Measurements from ENCODE around the gene FBXW9.

The FBXW9 gene

DNA sequence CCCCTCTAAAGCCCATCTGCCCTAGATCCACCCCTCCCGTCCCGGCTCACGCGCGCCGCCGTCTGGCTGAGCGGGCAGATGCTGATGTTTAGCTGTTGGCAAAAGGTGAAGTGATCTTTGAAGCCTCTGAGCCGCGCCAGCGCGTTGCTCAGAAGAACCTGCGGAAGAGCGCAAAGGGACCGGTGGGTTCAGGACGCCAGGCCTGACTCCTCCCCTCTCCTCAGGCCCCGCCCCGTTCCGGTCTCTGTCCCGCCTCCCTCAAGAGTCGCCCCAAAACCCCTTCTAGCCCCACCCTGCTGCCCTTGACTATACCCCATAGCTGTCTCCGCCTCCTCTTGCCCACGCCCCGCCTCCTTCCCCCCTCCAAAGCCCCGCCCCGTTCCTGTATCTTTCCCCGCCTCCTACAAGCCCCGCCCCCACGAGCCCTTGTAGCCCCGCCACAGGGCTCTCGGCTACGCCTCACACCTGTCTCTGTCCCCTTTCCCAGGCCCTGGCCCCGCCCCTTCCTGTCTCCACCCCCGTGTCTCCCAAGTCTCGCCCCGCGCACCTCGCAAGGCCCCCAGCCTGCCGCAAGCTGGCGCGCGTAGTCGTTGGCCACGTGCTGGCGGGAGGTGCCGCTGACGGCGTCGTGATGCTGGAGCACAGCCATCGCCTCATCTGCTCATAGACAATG is 39.4 kb downstream of the FBXW9 start:
- ChIA-PET POLR2A (no interaction called here), CTCF (no interaction called here)

GRCh38 chr19:12655546-12655945 is 40.9 kb downstream of the FBXW9 start:
- DNase-seq (ENCODE audit: extremely low spot score): no peak
- ChIA-PET CTCF (no interaction called here), POLR2A (interaction anchor here (1.2 kb wide), 1 partner anchor 11 kb away, joined by 4 read pairs; the partner anchor contains the start of genes MAN2B1 and WDR83)
- TF ChIP-seq ELF4 (IDR thresholded peaks at IDR 0.05): no peak
- TF ChIP-seq FOXM1 (IDR thresholded peaks at IDR 0.05; ENCODE audit: borderline replicate concordance): no peak
- no peak for TF ChIP-seq FOXA1 (IDR thresholded peaks at IDR 0.05)
- TF ChIP-seq BHLHE40 (IDR thresholded peaks at IDR 0.05; ENCODE audit: borderline replicate concordance): no peak

More for the DNA sequence above, 39.4 kb downstream of the FBXW9 start:
- no peak for TF ChIP-seq CTBP1 (IDR thresholded peaks at IDR 0.05; ENCODE audit: borderline replicate concordance)
- TF ChIP-seq SP1 (IDR thresholded peaks at IDR 0.05): no peak
- no peak for TF ChIP-seq SUZ12 (IDR thresholded peaks at IDR 0.05)
- no peak for TF ChIP-seq NFRKB (IDR thresholded peaks at IDR 0.05)
- TF ChIP-seq FOXA1 (IDR thresholded peaks at IDR 0.05): no peak
- no peak for TF ChIP-seq LEF1 (IDR thresholded peaks at IDR 0.05; ENCODE audit: borderline replicate concordance)
- no peak for TF ChIP-seq ARNT (IDR thresholded peaks at IDR 0.05)
- TF ChIP-seq, protein P1, sequence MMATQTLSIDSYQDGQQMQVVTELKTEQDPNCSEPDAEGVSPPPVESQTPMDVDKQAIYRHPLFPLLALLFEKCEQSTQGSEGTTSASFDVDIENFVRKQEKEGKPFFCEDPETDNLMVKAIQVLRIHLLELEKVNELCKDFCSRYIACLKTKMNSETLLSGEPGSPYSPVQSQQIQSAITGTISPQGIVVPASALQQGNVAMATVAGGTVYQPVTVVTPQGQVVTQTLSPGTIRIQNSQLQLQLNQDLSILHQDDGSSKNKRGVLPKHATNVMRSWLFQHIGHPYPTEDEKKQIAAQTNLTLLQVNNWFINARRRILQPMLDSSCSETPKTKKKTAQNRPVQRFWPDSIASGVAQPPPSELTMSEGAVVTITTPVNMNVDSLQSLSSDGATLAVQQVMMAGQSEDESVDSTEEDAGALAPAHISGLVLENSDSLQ (IDR thresholded peaks at IDR 0.05): no peak
- no peak for TF ChIP-seq BHLHE40 (IDR thresholded peaks at IDR 0.05; ENCODE audit: borderline replicate concordance)
- no peak for TF ChIP-seq ELF4 (IDR thresholded peaks at IDR 0.05)
- no peak for TF ChIP-seq FOXK2 (IDR thresholded peaks at IDR 0.05)
- TF ChIP-seq TARDBP (IDR thresholded peaks at IDR 0.05): no peak
- no peak for TF ChIP-seq HDGF (IDR thresholded peaks at IDR 0.05; ENCODE audit: borderline replicate concordance)
- no peak for TF ChIP-seq ZNF384 (IDR thresholded peaks at IDR 0.05)
- no peak for TF ChIP-seq FOXM1 (IDR thresholded peaks at IDR 0.05; ENCODE audit: borderline replicate concordance)
- DNase-seq (ENCODE audit: extremely low spot score): peak; percentile 47

DNA sequence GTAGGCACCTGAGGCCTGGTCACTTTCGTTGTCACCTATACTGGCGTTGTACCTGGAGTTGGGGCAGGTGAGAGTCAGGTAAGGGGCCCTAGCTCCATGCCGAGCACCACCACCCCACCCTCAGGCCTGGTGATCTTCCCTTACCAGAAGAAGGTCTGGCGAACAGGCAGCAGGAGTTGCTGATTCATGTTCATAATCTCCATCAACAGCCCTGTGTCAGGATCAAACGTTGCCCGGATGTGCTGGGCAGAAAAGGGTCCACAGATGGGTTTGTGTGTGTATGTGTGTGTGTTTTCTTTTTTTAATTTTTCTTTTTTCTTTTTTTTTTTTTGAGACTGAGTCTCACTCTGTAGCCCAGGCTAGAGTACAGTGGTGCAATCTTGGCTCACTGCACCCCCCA is 44.2 kb downstream of the FBXW9 start:
- no peak for DNase-seq (ENCODE audit: extremely low spot score)
- TF ChIP-seq SP1 (IDR thresholded peaks at IDR 0.05) (no peak), BHLHE40 (IDR thresholded peaks at IDR 0.05; ENCODE audit: borderline replicate concordance) (no peak)
- ChIA-PET CTCF (no interaction called here), POLR2A (no interaction called here)

DNA sequence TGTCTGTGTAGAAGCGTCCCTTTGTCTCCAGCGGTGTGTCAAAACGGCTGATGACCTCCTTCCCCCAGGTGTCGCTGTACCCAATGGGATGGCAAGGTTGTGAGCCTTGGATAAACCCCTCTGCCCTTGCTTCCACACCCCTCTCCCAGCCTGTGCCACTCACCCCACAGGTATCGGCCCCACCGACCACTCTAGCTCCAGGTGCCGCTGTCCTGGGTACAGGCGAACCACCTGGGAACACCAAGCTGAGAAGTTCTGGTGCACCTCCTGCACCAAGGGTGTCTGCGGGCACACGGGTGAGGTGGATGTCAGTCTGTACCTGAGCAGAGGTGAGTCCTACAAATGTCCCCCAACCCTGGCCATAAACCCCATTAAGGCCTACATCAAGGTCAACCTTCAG is 46.5 kb downstream of the FBXW9 start:
- POLR2A ChIA-PET: interaction anchor here (1.6 kb wide), 1 partner anchor 9 kb away, joined by 4 read pairs; no protein-coding TSS in a partner anchor
- no peak for DNase-seq (ENCODE audit: extremely low spot score)
- TF ChIP-seq L3MBTL2 (conservative IDR thresholded peaks at IDR 0.05) (no peak), LEF1 (IDR thresholded peaks at IDR 0.05; ENCODE audit: borderline replicate concordance) (no peak), ZNF384 (IDR thresholded peaks at IDR 0.05) (no peak), CTBP1 (IDR thresholded peaks at IDR 0.05; ENCODE audit: borderline replicate concordance) (no peak), FOXM1 (IDR thresholded peaks at IDR 0.05; ENCODE audit: borderline replicate concordance) (no peak), ARNT (IDR thresholded peaks at IDR 0.05) (no peak), BHLHE40 (IDR thresholded peaks at IDR 0.05; ENCODE audit: borderline replicate concordance) (no peak), NFRKB (IDR thresholded peaks at IDR 0.05) (no peak), FOXA1 (IDR thresholded peaks at IDR 0.05) (no peak), HDGF (IDR thresholded peaks at IDR 0.05; ENCODE audit: borderline replicate concordance) (no peak), TARDBP (IDR thresholded peaks at IDR 0.05) (no peak), FOXK2 (IDR thresholded peaks at IDR 0.05) (no peak), SP1 (IDR thresholded peaks at IDR 0.05) (no peak), SUZ12 (IDR thresholded peaks at IDR 0.05) (no peak), ELF4 (IDR thresholded peaks at IDR 0.05) (no peak)
- TF ChIP-seq, protein P1 (IDR thresholded peaks at IDR 0.05): no peak
- CTCF ChIA-PET: no interaction called here

GRCh38 chr19:12648088-12648487 is 48.3 kb downstream of the FBXW9 start:
- no peak for TF ChIP-seq ELF4 (IDR thresholded peaks at IDR 0.05)
- POLR2A ChIA-PET: no interaction called here
- DNase-seq (ENCODE audit: extremely low spot score): no peak
- CTCF ChIA-PET: no interaction called here

DNA sequence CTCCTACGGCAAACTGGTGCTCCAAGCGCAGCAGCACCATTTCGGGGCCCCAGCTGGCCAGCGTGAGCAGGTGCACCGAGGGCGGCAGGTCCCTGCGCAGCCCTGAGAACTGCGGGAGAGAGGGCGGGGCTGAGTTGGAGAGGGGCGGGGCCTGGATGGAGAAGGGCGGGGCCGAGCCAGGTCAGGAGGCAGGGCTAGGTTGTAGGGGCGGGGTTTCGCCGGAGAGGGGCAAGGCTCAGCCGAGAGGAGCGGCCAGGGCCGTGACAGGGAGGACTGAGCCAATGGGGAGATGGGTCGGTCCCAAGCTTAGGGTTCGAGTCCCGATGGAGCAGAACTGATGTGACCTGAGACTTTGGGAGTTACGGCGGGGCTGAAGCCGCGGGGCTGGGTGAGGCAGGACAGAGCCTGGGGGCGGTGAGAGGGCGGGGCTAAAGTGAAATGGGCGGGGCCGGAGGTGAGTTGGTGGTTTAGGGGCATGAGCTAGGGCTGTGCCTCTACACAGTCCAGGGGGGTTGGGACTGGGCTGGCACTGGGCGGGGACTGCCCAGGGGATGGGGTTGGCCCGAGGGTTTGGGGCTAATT is 48.9 kb downstream of the FBXW9 start:
- POLR2A ChIA-PET: no interaction called here
- CTCF ChIA-PET: no interaction called here
- TF ChIP-seq L3MBTL2 (conservative IDR thresholded peaks at IDR 0.05) (no peak), TARDBP (IDR thresholded peaks at IDR 0.05) (no peak), ARNT (IDR thresholded peaks at IDR 0.05) (no peak), SP1 (IDR thresholded peaks at IDR 0.05) (no peak), BHLHE40 (IDR thresholded peaks at IDR 0.05; ENCODE audit: borderline replicate concordance) (no peak), FOXA1 (IDR thresholded peaks at IDR 0.05) (no peak), LEF1 (IDR thresholded peaks at IDR 0.05; ENCODE audit: borderline replicate concordance) (no peak), ELF4 (IDR thresholded peaks at IDR 0.05) (no peak), FOXM1 (IDR thresholded peaks at IDR 0.05; ENCODE audit: borderline replicate concordance) (no peak), HDGF (IDR thresholded peaks at IDR 0.05; ENCODE audit: borderline replicate concordance) (no peak)
- TF ChIP-seq, protein P1 (IDR thresholded peaks at IDR 0.05): no peak
- peak; percentile 63 for DNase-seq (ENCODE audit: extremely low spot score)

Data from HEK293T (cell line).